ENCODE results near the gene FBXW8.

The FBXW8 gene

DNA sequence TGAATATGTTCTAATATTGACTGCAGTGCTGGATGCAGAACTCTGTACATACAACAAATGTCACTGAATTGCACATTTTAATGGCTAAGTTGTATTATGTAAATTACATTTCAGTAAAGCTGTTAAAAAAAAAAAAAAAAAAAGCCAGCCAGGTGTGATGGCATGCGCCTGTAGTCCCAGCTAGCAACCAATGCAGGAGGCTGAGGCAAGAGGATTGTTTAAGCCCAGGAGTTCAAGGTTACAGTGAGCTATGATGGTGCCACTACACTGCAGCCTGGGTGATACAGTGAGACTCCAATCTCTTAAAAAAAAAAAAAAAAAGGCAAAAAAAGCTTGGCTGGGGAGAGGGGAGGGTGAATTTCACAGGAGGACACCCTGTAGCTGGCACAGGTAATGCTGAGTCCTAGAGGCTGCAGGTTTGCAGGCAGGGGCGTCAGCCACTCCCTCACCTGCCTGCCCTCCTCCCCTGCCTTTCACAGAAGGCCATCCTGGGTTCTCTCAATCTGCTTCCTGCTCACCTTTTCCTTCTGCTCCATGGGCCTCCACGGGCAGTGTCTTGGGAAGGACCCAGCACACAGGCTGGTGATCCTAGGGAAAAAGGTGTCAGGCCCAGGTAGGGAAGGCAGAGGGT is 147.8 kb downstream of the FBXW8 start:
- no peak overlapping the region for H3K9ac ChIP-seq (ENCODE audit: low read length)
- H2BK120ac ChIP-seq (ENCODE audit: low read depth, low read length) = no peak overlapping the region
- no peak overlapping the region for H2BK15ac ChIP-seq (replicated peaks; ENCODE audit: low read depth)
- no peak overlapping the region for H4K8ac ChIP-seq (ENCODE audit: low read depth, low read length)
- H2BK5ac ChIP-seq (ENCODE audit: low read length) = no peak overlapping the region
- H3K4me1 ChIP-seq (ENCODE audit: control insufficient read depth, low read depth, low read length) = peaks cover 7% of the 10 kb centered on the region
- no peak overlapping the region for H4K5ac ChIP-seq (ENCODE audit: low read length)
- H3K36me3 ChIP-seq (ENCODE audit: control insufficient read depth, insufficient read depth, low read length) = no peaks in the 10 kb centered on the region
- no peaks in the 10 kb centered on the region for H3K27me3 ChIP-seq (ENCODE audit: insufficient read depth, low read length, poor library complexity)
- H3K23ac ChIP-seq (ENCODE audit: low read length) = no peak overlapping the region
- no CpG with 5 or more reads among the region's 3 CpGs for WGBS (ENCODE audit: extremely low coverage, insufficient coverage, low lambda C conversion rate)
- no peak overlapping the region for H3K56ac ChIP-seq (ENCODE audit: low read length)
- H3K4ac ChIP-seq (ENCODE audit: low read depth, low read length) = no peak overlapping the region
- no peak for DNase-seq
- H3K79me2 ChIP-seq (ENCODE audit: control insufficient read depth, insufficient read depth, low read length) = no peaks in the 10 kb centered on the region
- H3K4me3 ChIP-seq (ENCODE audit: low read length) = no peak overlapping the region
- H3K18ac ChIP-seq (ENCODE audit: low read length) = no peak overlapping the region
- H3K27ac ChIP-seq (ENCODE audit: low read depth, low read length) = no peak overlapping the region
- no peaks in the 10 kb centered on the region for H3K79me1 ChIP-seq (ENCODE audit: low read length)
- no peak overlapping the region for H2AK5ac ChIP-seq (ENCODE audit: low read length)
- no peak overlapping the region for H3K4me2 ChIP-seq (ENCODE audit: low read length)

DNA sequence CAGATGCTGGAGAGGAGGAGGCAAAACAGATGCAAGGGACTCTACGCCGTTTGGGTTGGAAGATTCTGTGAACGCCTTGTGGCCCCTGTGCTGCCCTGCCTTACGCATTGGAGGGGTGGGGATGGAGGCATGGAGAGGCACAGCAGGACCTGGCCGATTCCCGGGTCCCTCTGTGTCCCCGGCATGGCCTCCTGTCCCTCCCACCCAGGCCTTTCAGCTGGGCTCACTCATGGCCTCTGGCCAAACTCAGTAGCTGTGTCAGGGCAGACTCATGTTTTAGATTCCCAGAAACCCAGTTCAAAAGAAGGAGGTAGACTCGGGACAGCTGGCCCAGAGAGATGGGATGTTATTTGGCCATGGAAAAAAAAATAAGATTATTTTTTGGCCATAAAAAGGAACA is 148.4 kb downstream of the FBXW8 start:
- no peak overlapping the region for H3K23ac ChIP-seq (ENCODE audit: low read length)
- H3K4me1 ChIP-seq (ENCODE audit: control insufficient read depth, low read depth, low read length) = peaks cover 7% of the 10 kb centered on the region
- DNase-seq = no peak
- no peaks in the 10 kb centered on the region for H3K79me2 ChIP-seq (ENCODE audit: control insufficient read depth, insufficient read depth, low read length)
- H3K4me3 ChIP-seq (ENCODE audit: low read length) = no peak overlapping the region
- no peak overlapping the region for H2AK5ac ChIP-seq (ENCODE audit: low read length)
- H4K5ac ChIP-seq (ENCODE audit: low read length) = no peak overlapping the region
- no peak overlapping the region for H3K56ac ChIP-seq (ENCODE audit: low read length)
- H3K27ac ChIP-seq (ENCODE audit: low read depth, low read length) = no peak overlapping the region
- H3K4me2 ChIP-seq (ENCODE audit: low read length) = no peak overlapping the region
- no CpG with 5 or more reads among the region's 8 CpGs for WGBS (ENCODE audit: extremely low coverage, insufficient coverage, low lambda C conversion rate)
- H3K27me3 ChIP-seq (ENCODE audit: insufficient read depth, low read length, poor library complexity) = no peaks in the 10 kb centered on the region
- H3K4ac ChIP-seq (ENCODE audit: low read depth, low read length) = no peak overlapping the region
- no peak overlapping the region for H2BK120ac ChIP-seq (ENCODE audit: low read depth, low read length)
- no peak overlapping the region for H2BK15ac ChIP-seq (replicated peaks; ENCODE audit: low read depth)
- no peak overlapping the region for H3K18ac ChIP-seq (ENCODE audit: low read length)
- no peak overlapping the region for H4K8ac ChIP-seq (ENCODE audit: low read depth, low read length)
- H3K9ac ChIP-seq (ENCODE audit: low read length) = no peak overlapping the region
- H3K79me1 ChIP-seq (ENCODE audit: low read length) = no peaks in the 10 kb centered on the region
- H2BK5ac ChIP-seq (ENCODE audit: low read length) = no peak overlapping the region
- no peaks in the 10 kb centered on the region for H3K36me3 ChIP-seq (ENCODE audit: control insufficient read depth, insufficient read depth, low read length)

DNA sequence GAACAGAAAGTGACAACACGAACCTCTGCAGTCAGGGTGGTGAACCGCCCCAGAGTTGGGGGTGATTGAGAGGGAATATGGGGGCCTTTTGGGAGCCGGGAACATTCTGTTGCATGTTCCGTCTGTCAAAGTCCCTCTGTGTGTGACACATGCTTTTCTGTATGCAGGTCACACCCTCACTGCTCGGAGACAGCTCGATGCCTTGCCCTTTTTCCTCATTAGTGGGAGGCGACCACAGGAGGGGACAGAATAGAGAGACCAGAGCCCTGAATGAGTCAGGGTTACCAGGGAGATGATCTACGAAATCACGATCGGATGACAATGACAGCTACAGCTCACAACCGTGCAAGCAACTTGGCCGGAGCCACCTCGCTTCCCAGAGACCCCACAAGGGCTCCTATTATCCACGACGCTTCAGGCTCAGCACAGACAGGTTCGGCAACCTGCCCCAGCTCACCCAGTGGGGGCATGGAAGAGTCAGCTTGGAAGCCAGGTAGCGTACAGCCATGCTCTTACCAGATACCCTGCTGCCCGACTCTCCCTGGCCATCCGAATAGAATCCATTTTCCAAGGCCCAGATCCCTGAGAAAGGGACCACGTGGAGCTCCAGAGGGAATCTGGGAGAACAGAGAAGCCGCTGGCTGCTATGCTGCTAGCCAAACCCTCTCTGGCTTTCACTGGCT is 149.6 kb downstream of the FBXW8 start:
- Histone ChIP-seq H3K27me3 (ENCODE audit: insufficient read depth, low read length, poor library complexity) (no peaks in the 10 kb centered on the region), H2BK120ac (ENCODE audit: low read depth, low read length) (no peak overlapping the region), H3K27ac (ENCODE audit: low read depth, low read length) (no peak overlapping the region), H2BK5ac (ENCODE audit: low read length) (no peak overlapping the region), H3K79me1 (ENCODE audit: low read length) (no peaks in the 10 kb centered on the region), H4K5ac (ENCODE audit: low read length) (no peak overlapping the region), H3K23ac (ENCODE audit: low read length) (no peak overlapping the region), H3K4me1 (ENCODE audit: control insufficient read depth, low read depth, low read length) (peaks cover 7% of the 10 kb centered on the region), H3K18ac (ENCODE audit: low read length) (no peak overlapping the region), H4K8ac (ENCODE audit: low read depth, low read length) (no peak overlapping the region), H3K36me3 (ENCODE audit: control insufficient read depth, insufficient read depth, low read length) (no peaks in the 10 kb centered on the region), H3K4ac (ENCODE audit: low read depth, low read length) (no peak overlapping the region), H2AK5ac (ENCODE audit: low read length) (no peak overlapping the region), H2BK15ac (replicated peaks; ENCODE audit: low read depth) (no peak overlapping the region), H3K9ac (ENCODE audit: low read length) (no peak overlapping the region), H3K79me2 (ENCODE audit: control insufficient read depth, insufficient read depth, low read length) (no peaks in the 10 kb centered on the region), H3K4me3 (ENCODE audit: low read length) (no peak overlapping the region), H3K4me2 (ENCODE audit: low read length) (no peak overlapping the region), H3K56ac (ENCODE audit: low read length) (no peak overlapping the region)
- peak; percentile 44 for DNase-seq
- no CpG with 5 or more reads among the region's 21 CpGs for WGBS (ENCODE audit: extremely low coverage, insufficient coverage, low lambda C conversion rate)

DNA sequence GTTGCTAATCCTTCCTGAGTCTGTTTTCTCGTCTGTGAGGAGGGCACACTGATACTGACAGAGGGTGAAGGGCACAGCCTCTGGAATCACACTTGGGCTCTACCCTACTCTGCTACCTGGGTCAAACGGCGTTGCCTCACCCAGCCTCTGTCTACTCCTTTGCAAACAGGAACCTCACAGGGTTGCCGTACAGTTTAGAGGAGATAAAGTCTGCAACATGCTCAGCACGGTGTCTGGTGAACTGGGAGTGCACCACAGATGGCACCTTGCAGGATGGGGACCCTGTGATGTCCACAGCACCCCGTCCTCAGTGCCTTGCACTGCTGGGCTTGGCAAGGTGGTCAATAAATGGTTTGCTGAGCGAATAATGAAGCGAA is 150.2 kb downstream of the FBXW8 start:
- DNase-seq = no peak
- Histone ChIP-seq H2BK15ac (replicated peaks; ENCODE audit: low read depth) (no peak overlapping the region), H4K5ac (ENCODE audit: low read length) (no peak overlapping the region), H3K27me3 (ENCODE audit: insufficient read depth, low read length, poor library complexity) (no peaks in the 10 kb centered on the region), H2AK5ac (ENCODE audit: low read length) (no peak overlapping the region), H3K9ac (ENCODE audit: low read length) (no peak overlapping the region), H3K4me1 (ENCODE audit: control insufficient read depth, low read depth, low read length) (peaks cover 7% of the 10 kb centered on the region), H2BK120ac (ENCODE audit: low read depth, low read length) (no peak overlapping the region), H3K4ac (ENCODE audit: low read depth, low read length) (no peak overlapping the region), H3K56ac (ENCODE audit: low read length) (no peak overlapping the region), H4K8ac (ENCODE audit: low read depth, low read length) (no peak overlapping the region), H2BK5ac (ENCODE audit: low read length) (no peak overlapping the region), H3K27ac (ENCODE audit: low read depth, low read length) (no peak overlapping the region), H3K4me2 (ENCODE audit: low read length) (no peak overlapping the region), H3K4me3 (ENCODE audit: low read length) (no peak overlapping the region), H3K79me2 (ENCODE audit: control insufficient read depth, insufficient read depth, low read length) (no peaks in the 10 kb centered on the region), H3K18ac (ENCODE audit: low read length) (no peak overlapping the region), H3K79me1 (ENCODE audit: low read length) (no peaks in the 10 kb centered on the region), H3K36me3 (ENCODE audit: control insufficient read depth, insufficient read depth, low read length) (no peaks in the 10 kb centered on the region), H3K23ac (ENCODE audit: low read length) (no peak overlapping the region)
- no CpG with 5 or more reads among the region's 8 CpGs for WGBS (ENCODE audit: extremely low coverage, insufficient coverage, low lambda C conversion rate)

DNA sequence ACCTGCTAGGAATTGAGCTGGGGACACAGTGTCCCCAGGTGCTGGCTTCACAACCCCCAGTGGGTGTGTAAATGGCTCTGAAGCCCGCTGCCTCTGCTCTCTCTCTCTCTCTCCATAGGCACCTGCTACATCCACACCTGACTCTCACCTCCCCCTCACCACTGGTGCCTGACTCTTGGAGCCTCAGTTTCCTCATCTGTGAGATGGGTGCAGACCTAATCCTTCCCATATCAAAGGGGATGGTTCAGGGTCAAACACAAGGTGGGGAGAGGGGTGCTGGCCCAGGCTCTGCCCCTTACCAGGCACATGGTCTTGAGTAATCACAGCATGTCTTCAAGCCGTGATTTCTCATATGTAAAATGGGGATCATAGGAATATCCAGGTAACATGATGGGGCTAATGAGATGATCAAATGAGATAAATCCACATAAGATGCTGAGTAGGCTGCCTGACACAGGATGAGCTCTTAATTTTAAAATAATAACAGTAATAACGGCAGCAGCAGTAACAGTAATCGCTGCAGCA is 150.9 kb downstream of the FBXW8 start:
- no peak overlapping the region for H3K9ac ChIP-seq (ENCODE audit: low read length)
- no peak overlapping the region for H3K27ac ChIP-seq (ENCODE audit: low read depth, low read length)
- H3K27me3 ChIP-seq (ENCODE audit: insufficient read depth, low read length, poor library complexity) = no peaks in the 10 kb centered on the region
- no peak overlapping the region for H3K56ac ChIP-seq (ENCODE audit: low read length)
- no peak overlapping the region for H2BK15ac ChIP-seq (replicated peaks; ENCODE audit: low read depth)
- no peak overlapping the region for H3K4ac ChIP-seq (ENCODE audit: low read depth, low read length)
- no peaks in the 10 kb centered on the region for H3K79me1 ChIP-seq (ENCODE audit: low read length)
- no peak for DNase-seq
- no peak overlapping the region for H2AK5ac ChIP-seq (ENCODE audit: low read length)
- no peak overlapping the region for H3K18ac ChIP-seq (ENCODE audit: low read length)
- WGBS (ENCODE audit: extremely low coverage, insufficient coverage, low lambda C conversion rate) = no CpG with 5 or more reads among the region's 4 CpGs
- no peaks in the 10 kb centered on the region for H3K79me2 ChIP-seq (ENCODE audit: control insufficient read depth, insufficient read depth, low read length)
- no peak overlapping the region for H4K5ac ChIP-seq (ENCODE audit: low read length)
- H2BK5ac ChIP-seq (ENCODE audit: low read length) = no peak overlapping the region
- H3K23ac ChIP-seq (ENCODE audit: low read length) = no peak overlapping the region
- H3K4me3 ChIP-seq (ENCODE audit: low read length) = no peak overlapping the region
- no peak overlapping the region for H3K4me2 ChIP-seq (ENCODE audit: low read length)
- peaks cover 7% of the 10 kb centered on the region for H3K4me1 ChIP-seq (ENCODE audit: control insufficient read depth, low read depth, low read length)
- H4K8ac ChIP-seq (ENCODE audit: low read depth, low read length) = no peak overlapping the region
- H3K36me3 ChIP-seq (ENCODE audit: control insufficient read depth, insufficient read depth, low read length) = no peaks in the 10 kb centered on the region
- H2BK120ac ChIP-seq (ENCODE audit: low read depth, low read length) = no peak overlapping the region
